ENCODE measurements around the gene DHRS1.
"Not testable (repeated sequence)": the region's sequence is repeated elsewhere in the genome, so short reads cannot be mapped to it uniquely, and the experiment has no call there.

Gene DHRS1

GRCh38 chr14:24247422-24247821 lies 52.2 kb downstream of the DHRS1 start:
- no peak for DNase-seq (ENCODE audit: low spot score)

DNA sequence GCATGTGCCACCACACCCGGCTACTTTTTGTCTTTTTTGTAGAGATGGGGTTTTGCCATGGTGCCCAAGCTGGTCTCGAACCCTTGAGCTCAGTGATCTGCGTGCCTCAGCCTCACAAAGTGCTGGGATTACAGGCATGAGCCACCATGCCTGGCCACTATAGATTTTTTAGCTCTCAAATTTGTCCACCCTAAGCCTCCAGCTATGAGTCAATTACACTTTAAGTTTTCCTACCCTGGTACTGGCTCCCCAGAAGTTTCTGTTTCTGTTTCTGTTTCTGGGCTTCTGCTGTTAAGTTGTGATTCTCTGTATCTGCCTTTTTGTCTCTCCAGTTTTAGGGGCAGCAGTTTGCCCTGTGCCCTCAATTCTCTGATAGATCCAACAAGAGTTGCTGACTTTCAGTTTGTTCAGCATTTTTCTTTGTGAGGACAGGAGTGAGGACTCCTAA lies 52.8 kb downstream of the DHRS1 start:
- no peak for DNase-seq (ENCODE audit: low spot score)

- not testable (repeated sequence) for DNase-seq (ENCODE audit: low spot score)
Measured at GRCh38 chr14:24245350-24245749, 54.2 kb downstream of the DHRS1 start.

DNA sequence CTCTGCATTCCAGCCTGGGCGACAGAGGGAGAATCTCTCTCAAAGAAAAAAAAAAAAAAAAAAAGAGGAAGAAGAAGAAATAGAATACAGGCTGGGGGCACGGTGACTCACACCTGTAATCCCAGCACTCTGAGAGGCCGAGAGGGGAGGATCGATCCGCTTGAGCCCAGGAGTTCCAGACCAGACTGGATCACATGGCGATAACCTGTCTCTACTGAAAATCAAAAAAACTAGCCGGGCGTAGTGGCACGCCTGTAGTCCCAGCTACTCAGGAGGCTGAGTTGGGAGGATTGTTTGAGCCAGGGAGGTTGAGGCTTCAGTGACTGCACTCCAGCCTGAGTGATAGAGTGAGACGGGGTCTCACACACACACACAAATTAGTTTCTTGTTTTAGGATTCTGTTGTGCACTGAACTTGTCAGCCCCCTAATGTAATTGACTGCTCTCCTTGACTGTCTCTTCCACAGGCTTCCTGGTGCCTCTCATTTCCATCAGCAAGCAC lies 56.2 kb downstream of the DHRS1 start:
- peak; percentile 17 for DNase-seq (ENCODE audit: low spot score)

DNA sequence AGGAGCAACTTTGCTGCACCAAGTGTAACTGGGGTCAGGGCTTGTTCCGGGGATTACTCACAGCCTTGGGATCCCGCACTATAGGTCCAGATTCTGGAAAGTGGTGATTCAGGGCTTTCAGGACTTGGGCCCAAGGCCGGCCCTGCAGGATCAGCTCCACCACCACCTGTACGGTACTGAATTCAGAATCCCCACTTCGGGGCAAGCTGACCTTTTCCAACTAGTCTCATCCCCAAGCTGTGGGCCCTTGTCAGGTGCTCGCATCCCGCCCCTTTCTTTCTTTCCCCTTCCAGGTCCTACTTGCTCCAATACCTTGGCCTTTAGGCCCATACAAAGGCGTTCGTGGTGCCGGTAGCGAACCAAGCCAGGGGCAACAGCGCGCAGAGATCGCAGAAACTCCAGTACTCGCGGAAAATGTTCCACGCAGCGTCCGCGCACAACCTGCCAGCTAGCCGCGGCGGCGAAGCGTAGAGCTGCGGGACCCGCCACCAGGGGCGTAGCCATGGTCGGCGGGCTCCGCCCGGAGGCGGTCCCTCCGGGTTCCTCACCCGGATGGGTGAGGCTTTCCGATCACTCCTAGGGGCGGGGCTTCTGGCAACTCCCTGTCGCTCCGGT lies 57.6 kb downstream of the DHRS1 start:
- DNase-seq (ENCODE audit: low spot score), result peak; percentile 93
